DMS53 treated with DMSO at 0.1 percent for 48 hours (cell line): ENCODE measurements around the gene SPATA21.
A peak's percentile ranks its signal among the peaks of the same experiment; 100 is the strongest.
"Not testable (repeated sequence)": the region's sequence is repeated elsewhere in the genome, so short reads cannot be mapped to it uniquely, and the experiment has no call there.

Experiments
- DNase-seq: peaks from one replicate; lab custom pipeline; 2025; ENCODE audit not compliant: unreplicated experiment; lab: John Stamatoyannopoulos, UW

SPATA21 gene

DNA sequence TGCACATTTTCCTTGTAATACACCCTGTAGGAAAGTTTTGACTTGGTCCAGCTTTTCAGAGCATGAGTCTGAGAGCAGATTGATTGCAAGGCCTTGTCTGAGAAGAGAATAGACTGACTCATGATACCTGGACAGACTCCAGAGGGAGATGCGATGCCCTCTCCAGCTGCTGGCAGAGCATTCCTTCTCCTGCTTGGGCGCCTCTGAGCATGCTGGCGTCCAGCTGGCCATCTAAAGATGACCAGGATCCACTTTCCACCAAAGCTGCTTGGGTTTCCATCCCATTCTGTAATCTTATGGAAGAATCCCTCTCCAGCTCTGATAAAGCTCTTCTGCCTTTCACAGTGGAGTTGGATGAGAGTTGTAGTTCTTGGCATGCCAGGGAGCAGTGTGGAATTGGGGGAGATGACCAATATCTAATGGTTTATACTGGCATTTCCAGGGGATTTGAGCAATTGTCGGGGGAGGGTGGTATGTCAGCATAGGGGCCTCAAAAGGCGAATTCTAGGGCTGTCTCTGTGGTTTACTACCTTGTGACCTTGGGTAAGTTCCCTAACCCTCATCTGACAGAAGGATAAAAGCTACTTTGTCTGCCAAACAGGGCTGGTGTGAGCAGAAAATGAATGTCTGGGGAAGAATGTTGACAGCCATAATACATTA lies 50.6 kb downstream of the SPATA21 start:
- no peak for DNase-seq

DNA sequence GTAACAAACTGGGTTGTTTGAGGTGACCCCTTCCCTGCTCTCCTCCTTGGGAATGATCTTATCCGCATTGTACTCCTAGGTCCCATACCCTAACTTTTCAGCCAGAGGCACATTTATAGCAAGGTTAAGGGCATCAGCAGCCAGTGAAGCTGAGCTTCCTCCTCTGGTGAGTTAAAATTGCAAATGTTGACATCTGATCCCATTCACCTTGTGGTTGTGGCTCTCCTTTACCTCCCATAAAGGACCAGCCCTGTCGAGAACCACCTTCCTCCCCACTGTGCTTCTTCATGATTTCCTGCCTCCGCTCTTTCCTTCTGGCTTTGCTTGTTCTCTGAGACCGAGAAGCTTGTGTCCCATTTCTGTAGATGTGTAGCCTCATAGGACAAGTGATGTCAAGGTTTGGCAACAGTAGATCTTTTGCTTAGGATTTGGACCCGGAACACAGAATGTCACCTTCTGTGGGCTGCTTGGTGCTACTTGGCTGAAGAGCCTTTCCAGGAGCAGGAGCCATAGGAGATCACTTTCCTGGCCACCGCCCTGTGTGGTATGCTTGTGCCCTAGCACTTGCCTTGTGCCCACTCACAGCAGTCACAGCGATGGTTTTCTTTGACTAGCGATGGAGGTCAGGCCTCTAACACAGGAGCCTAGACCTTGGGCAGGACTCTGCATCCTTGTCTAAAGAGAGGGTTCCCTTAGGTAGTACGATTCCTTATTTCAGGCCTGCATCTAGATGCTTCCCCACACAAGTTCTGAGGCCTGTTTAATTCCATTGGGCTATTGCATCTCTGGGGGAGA lies 51.4 kb downstream of the SPATA21 start:
- DNase-seq, result no peak

DNA sequence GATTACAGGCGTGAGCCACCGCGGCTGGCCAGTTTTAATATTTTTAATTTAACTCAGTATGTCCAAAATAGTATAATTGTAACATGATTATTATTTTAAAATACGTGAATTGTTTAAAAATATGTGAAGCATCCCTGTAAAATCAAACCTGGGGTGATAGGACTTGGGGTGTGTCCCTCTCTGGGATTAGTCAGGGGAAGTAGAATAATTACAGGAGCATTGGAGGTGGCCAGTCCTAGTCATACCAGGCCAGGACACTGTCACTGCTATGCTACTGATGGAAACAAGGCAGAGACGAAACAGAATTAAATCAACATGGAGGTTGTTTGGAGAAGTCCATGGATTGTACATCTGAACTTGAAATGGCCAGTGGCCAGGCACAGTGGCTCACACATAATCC lies 53.3 kb downstream of the SPATA21 start:
- no peak for DNase-seq

DNA sequence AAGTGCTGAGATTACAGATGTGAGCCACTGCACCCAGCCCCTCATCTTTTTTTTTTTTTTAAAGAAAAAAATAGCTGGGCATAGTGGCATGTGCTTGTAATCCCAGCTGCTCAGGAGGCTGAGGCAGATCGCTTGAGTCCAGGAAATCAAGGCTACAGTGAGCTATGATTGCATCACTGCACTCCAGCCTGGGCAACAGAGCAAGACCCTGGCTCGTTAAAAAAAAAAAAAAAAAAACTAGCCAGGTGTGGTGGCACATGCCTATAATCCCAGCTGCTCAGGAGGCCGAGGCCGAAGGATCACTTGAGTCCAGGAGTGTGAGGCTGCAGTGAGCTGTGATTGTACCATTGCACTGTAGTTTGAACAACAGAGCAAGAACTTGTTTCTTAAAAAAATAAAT lies 56.4 kb downstream of the SPATA21 start:
- DNase-seq, result no peak

DNA sequence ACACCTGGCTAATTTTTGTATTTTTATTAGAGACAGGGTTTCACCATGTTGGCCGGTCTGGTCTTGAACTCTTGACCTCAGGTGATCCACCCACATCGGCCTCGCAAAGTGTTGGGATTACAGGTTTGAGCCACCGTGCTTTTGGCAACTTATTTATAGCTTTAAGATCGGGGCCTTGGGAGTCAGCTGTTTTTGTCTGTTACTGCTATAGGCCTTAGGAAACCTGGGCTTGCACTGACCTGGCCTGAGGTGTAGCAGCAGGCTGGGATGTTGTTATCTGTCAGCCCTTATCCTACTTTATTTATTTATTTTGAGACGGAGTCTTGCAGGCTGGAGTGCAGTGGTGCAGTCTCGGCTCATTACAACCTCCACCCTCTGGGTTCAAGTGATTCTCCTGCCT lies 58.8 kb downstream of the SPATA21 start:
- DNase-seq, result no peak

DNA sequence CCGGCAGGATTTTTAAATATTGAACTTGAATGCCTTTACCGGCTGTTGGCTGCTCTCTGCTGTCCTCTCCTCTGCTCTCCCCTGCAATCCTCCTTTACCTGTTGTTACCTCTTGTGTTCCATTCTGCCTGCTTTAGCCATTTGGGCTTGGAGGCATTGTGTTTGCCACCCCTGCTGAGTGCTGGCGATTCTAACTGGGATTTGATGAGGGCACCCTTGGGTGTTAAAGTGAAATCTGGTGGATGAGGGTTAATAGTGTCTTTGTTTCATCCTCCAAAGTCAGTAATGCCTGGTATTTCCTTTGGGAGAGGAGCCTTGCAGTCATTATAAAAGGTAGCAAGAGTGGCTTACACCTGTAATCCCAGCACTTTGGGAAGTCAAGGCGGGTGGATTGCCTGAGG lies 60.3 kb downstream of the SPATA21 start:
- no peak for DNase-seq

DNA sequence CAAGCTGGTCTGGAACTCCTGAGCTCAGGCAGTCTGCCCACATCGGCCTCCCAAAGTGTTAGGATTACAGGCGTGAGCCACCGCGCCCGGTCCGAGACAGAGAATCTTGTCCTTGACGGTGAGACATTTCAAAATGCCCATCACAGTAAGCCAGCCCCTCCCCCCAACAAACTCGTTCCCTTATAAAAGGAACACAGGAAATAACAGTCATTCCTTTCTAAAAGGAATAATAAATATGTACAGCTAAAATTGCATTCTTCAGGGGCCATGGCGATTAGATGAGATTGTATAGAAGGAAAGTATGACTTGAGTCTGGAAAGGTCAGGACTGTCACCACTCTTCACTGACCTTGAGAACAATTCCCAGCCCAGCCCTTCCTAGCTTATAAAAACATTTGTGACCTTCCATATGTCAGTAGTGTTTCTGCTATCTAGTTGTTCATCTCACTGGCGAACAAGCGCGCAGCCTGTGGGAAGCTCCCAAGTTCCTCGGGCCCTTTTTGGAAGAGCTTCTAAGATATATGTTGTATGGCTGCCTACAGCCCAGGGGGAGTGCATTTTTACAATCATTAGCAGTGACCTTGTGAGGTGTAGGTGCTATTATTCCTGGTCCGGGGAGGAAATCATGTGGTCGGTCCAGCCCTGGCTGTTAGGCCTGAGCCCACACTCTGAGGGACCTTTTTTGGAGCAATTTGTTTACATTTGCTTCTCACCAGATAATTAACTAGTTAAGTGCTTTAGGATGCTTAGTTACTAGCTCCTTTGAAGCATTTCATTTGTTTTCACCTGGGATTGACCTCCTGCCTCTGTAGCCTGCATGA lies 61.5 kb downstream of the SPATA21 start:
- DNase-seq, result no peak

DNA sequence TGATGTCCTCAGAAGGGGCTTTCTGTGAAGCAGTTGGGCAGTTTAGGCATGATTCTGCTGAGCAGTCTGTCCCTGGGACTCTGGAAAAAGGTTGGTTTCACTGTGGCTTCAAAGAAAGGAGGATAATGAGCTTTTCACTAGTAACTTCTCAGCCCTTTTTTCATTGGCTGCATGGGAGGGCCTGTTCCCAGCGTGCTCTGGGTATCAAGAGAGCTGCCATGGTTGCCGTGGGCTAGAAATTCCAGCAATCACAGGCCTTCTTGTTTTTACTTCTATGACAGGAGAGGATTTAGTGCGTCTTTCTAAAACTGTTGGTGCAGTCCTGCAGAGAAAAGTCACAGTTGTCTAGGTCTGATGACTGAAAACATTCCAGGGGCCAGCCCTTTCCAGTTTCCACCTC lies 63.0 kb downstream of the SPATA21 start:
- no peak for DNase-seq

DNA sequence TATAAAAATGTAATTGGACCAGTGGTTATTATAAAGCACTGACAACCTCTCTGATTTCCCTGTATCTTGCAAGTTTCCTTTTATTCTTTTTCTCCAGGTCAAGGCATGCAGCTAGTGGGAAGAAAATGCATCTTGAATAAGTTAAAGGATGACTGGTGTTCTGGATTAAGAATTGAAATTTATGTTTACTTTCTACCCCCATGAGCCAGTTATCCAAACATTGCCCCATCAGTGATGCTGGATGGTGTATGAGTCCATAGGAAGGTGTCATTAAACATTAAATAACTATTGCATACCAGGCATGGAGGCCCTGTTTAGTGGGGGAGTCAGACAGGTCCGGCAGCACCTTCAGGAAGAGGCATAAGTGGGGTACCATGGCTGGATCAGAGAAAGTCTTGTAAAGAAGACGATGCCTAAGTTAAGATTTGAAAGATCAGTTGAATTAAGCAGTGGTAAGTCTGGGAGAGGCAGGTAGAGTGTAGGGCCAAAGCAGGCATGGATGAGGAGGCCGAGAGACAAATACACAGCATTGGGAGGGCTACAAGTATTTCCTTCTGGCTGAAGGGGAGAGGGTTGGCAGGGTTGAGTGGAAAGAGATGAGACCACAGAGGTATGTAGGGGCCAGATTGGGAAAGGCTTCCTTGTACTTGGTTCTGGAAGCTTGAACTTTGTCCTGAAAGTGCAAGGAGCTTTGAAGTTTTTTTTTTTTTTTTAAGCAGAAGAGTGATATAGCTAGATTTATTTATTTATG lies 64.5 kb downstream of the SPATA21 start:
- DNase-seq, result no peak

DNA sequence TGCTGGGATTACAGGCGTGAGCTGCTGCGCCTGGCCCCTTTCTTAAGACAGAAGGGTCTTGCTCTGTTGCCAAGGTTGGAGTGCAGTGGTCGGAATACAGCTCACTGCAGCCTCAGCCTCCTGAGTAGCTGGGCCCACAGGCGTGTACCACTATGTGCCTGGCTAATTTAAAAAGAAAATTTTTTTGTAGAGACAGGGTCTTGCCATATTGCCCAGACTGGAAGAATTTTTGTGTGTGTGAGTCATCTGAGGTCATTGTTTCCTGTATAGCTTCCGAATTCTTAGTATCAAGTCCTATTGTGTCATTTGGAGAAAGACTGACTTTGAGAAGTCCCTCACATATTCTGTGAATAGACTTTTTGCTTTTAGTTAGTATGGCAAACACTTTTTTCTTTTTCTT lies 65.5 kb downstream of the SPATA21 start:
- no peak for DNase-seq

DNA sequence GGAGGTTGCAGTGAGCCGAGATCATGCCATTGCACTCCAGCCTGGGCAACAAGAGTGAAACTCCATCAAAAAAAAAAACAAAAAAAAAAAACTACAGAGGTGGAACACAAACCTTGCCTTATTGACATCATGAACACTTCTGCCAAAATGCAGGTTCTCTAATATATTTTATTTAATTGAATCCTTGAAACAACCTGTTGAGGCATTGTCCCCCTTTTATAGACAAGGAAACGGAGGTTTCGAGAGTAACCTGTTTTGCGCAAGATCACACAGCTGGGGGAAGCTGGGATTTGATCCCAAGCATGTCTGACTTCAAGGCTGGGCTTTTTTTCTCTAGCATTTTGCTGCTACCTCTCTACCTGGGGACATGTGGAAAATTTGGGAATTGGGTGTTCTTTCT lies 67.4 kb downstream of the SPATA21 start:
- no peak for DNase-seq

DNA sequence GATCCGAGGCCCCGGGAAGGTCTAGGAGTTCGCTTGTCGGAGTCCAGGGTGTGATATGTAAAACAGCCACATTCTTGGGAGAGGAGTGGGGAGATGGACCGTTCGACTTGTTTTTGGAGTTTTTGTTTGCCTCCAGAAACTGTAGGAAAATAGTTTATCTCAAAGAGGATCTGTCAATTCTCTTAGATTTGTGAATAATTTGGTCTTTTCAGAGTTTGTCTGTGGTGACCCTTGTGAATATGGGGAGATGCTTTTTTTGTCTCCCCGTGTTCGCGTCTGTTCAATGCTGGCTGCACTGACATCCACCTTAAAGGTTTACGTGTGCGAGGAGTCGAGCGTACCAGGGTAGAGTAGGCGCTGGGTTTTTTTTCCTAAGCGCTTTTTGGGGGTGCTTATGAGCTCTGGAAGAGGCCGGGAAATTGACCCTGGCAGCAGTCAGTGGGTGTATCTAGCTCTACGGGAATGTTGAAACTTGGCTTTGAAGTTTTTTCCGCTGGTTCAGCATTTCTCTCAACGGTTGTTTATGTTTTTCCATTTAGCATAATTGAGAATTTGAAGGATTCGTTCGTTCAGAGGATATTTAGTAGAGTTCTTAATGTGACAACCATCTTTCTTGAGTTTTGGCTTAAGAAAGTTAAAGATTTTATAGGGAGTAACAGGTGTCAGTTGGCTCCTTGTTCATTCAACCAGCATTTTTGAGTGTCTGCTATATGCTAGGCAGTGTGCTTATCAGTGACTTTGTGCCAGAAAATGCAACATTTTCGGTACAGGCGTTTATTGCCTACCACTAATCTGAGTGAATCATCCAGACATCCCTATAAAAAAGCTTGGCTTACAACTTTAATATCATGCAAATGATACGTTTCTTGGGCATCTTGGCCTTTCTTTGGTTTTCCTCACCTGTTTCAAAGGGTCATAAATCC lies 69.0 kb downstream of the SPATA21 start:
- no peak for DNase-seq

DNA sequence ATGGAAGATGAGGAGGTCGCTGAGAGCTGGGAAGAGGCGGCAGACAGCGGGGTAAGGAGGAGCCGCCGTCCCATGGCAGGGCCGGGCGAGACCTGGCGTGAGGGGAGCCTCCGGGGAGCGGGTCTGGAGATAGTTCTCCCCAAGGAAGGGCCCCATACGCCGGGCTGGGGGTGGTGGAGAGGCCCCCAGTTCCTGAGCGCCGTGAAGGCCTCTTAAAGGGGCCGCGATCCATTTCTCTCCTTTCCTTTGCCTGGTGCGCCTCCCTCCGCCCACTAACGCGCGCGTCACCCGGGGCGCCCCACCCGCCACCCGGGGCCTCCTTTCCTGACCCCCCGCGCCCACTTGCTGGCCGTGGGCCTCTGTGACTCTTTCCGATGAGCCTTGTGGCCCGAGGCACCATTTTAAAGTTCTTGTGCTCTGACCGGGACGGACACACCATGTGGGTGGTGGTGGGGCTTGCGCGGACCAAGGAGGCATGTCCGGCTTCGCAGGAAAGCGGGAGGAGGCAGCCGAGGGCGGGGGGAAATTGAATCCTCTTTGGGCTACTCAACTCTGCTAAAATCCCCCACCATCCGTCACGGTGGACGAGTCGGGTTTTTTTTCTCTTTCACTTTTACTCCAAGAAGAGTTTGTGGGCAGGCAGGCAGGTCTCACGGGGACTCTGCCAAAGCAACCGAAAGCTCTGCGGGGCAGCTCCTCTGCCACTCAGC lies 69.8 kb downstream of the SPATA21 start:
- DNase-seq, result peak; percentile 71

DNA sequence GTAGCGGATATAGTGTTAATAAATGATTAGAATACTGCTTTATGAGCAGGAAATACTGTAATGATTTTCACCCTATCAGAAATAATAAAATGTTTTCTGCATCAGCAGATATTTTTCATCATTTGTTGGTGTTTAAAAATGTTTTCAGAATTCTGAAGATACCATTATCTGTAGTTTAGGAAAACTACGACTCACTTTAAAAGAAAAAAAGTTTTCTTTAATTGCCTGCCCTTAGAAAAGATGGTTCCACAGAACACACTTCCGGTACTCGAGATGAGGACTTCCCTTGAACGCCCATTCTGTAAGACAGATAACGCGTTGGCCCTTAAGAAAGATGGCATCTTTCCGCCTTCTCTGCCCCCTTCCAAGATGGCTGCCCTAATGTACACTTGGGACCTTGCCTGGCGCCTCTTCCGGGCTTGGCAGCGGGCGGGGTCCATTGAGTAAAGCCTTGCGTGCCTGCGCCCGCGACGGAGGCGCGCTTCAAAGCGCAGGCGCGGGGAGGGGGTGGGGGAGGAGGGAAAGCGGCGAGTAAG lies 70.4 kb downstream of the SPATA21 start, which contains the start of gene SZRD1:
Gene SZRD1, plus strand, starts transcription at position 521 of the 536 bp plus-strand sequence. CDS start 16 bp downstream, outside the sequence.
- DNase-seq, result peak; percentile 94

DNA sequence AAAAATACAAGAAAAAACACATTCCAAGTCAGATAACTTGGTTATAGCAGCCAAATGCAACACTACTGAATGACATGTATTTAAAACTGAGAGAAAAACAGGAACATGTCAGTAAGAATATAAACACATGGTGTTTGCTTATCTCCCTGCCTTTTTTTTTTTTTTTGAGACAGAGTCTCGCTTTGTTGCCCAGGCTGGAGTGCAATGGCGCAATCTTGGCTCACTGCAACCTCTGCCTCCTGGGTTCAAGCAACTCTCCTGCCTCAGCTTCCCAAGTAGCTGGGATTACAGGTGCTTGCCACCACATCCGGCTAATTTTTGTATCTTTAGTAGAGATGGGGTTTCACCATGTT lies 72.1 kb downstream of the SPATA21 start:
- DNase-seq, result not testable (repeated sequence)

DNA sequence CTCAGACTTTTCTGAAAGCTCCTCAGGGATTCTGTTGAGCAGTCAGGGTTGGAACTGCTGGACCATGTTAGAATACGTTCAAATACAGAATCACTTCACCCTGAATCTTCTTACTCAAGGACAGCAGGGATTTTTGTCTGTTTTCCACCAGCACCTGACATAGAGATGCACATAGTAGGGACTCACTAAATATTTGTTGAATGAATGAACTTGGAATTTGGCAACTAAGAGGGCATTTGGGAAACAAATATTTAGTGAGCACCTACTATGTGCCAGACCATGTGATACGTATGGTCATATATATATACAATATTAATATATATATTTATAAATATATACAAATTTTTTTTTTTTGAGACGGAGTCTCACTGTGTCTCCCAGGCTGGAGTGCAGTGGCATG lies 80.4 kb downstream of the SPATA21 start:
- DNase-seq, result no peak

DNA sequence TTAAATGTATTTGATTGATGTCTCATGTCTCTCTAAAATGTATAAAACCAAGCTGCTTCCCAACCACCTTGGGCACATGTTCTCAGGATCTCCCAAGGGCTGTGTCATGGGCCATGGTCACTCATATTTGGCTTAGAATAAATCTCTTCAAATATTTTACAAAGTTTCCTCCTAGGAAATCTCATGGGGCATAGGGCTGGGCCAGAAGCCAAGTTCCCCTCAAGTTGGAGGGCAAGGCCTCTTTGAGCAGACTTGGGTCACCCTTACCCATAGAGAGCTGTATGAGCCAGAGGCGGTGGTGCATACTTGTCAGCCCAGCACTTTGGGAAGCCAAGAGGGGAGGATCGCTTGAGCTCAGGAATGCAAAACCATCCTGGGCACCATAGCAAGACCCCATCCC lies 82.6 kb downstream of the SPATA21 start:
- DNase-seq, result no peak

DNA sequence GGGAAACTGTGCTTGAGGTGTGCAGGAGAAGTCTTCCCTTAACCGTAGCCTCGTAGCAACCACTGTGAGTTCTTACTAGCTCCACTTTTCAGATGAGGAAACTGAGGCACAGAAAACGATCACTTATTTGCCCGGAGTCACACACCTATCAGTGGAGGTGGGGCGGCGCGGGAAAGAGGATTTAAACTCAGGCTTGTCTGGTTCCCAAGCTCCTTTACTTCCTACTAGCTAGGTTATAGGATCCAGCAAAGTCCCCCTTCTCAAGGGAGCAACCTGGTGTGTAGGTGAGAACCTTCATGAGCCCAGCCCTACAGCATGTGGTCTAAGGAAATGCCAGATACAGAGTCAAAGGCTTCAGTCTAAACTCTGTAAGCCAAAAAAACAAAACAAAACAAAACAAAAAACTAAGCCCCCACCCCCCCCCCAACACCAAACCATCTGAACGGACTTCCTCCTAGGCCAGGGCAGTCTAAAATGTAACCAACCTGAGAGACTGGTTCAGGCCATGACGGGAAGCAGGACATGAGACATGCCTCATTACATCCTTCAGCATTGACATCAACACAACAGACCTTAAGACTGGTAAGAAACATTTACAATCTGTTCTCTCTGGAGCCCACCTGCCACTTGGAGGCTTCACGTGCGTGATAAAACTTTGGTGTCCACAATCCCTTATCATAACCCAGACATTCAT lies 84.2 kb downstream of the SPATA21 start:
- peak; percentile 71 for DNase-seq
